ENCODE results near the gene UNC45B. TPM values are rescaled to one million over a fixed set of nuclear protein-coding genes. Genes with fewer than 3 reads are reported as not detected.

The UNC45B gene
- total and polyA plus RNA-seq, 2 of the 4 experiments (the other 2 are of a cell fraction) = not detected

GRCh38 chr17:35161281-35161761 lies 13.7 kb downstream of the UNC45B start:
- ChIA-PET POLR2A (ENCODE audit: unreplicated experiment) (interaction anchor here (0.6 kb wide), 1 partner anchor 20 kb away, joined by 8 read pairs; no protein-coding TSS in a partner anchor), CTCF (no interaction called here)
- H4K20me1 ChIP-seq (ENCODE audit: insufficient read depth, low read length) = no peaks in the 10 kb centered on the region
- no peak for TF ChIP-seq CTCF (conservative IDR thresholded peaks at IDR 0.05; ENCODE audit: low read depth, low read length)
- TF ChIP-seq CHD1 (IDR thresholded peaks at IDR 0.05; ENCODE audit: low read depth, low read length) = no peak
- TF ChIP-seq RAD21 (IDR thresholded peaks at IDR 0.05; ENCODE audit: low read length) = no peak
- no peak for TF ChIP-seq SMC3 (IDR thresholded peaks at IDR 0.05; ENCODE audit: low read depth, low read length)
- no peak for TF ChIP-seq RFX5 (IDR thresholded peaks at IDR 0.05; ENCODE audit: low read depth, low read length)
- TF ChIP-seq ELK1 (IDR thresholded peaks at IDR 0.05; ENCODE audit: borderline replicate concordance, low read depth, low read length) = no peak
- TF ChIP-seq MAZ (IDR thresholded peaks at IDR 0.05; ENCODE audit: borderline replicate concordance, low read depth, low read length) = no peak
- no peak for TF ChIP-seq CEBPB (IDR thresholded peaks at IDR 0.05; ENCODE audit: low read depth, low read length)
- no peak for TF ChIP-seq USF2 (IDR thresholded peaks at IDR 0.05; ENCODE audit: low read depth, low read length)
- no peak for TF ChIP-seq RCOR1 (IDR thresholded peaks at IDR 0.05; ENCODE audit: insufficient replicate concordance, low read length)
- TF ChIP-seq MXI1 (IDR thresholded peaks at IDR 0.05; ENCODE audit: borderline replicate concordance, low read depth, low read length) = no peak
- no peak overlapping the region for H3K4ac ChIP-seq (ENCODE audit: low read depth, low read length)
- no peak overlapping the region for H3K9ac ChIP-seq (ENCODE audit: low read depth, low read length)
- H3K4me2 ChIP-seq (ENCODE audit: low read depth, low read length) = no peak overlapping the region
- no peaks in the 10 kb centered on the region for H3K79me1 ChIP-seq (ENCODE audit: low read depth in 1 of 2, low read length in 2 of 2)
- no peak overlapping the region for H3K18ac ChIP-seq (ENCODE audit: low read depth, low read length)
- no TSS peak for BruUV-seq (replicated peaks)
- dilution Hi-C loops (cut with HindIII; ENCODE audit: low sequenced_read_pairs, unreplicated experiment) = no loop called here
- no peak overlapping the region for H4K91ac ChIP-seq (ENCODE audit: insufficient read depth, low read depth, low read length)
- no peak overlapping the region for H3K4me3 ChIP-seq (ENCODE audit: insufficient read depth, low read depth, low read length)
- H3K14ac ChIP-seq (replicated peaks; ENCODE audit: low read depth, low read length) = no peak overlapping the region
- H3K27ac ChIP-seq (ENCODE audit: insufficient read depth, low read length) = no peak overlapping the region
- no peak overlapping the region for H4K5ac ChIP-seq (ENCODE audit: low read depth, low read length)
- H2AFZ ChIP-seq (replicated peaks; ENCODE audit: low read length, poor library complexity) = no peak overlapping the region
- H2AK5ac ChIP-seq (ENCODE audit: low read depth, low read length) = no peak overlapping the region
- no peak overlapping the region for H2BK15ac ChIP-seq (ENCODE audit: low read depth, low read length)
- in situ Hi-C loops (cut with MboI; ENCODE audit: low sequenced_read_pairs) = no loop called here
- 28% methylated on average over 2 of the region's 3 CpGs; no CpG with 5 or more reads in 1 of the 2 experiments for WGBS, 2 experiments (ENCODE audit: extremely low coverage in 2 of 2, insufficient read length in 1 of 2)
- H3K9me3 ChIP-seq (ENCODE audit: control insufficient read depth, insufficient read depth, low read length) = no peaks in the 10 kb centered on the region
- H3K36me3 ChIP-seq (ENCODE audit: control insufficient read depth, insufficient read depth, low read length) = no peaks in the 10 kb centered on the region
- intact Hi-C loops (cut with micrococcal nuclease) = no loop called here
- H3K56ac ChIP-seq (ENCODE audit: extremely low read depth, insufficient read depth, low read length) = no peak overlapping the region
- H3K9me1 ChIP-seq (ENCODE audit: insufficient read depth, low read length) = no peaks in the 10 kb centered on the region
- H3K27me3 ChIP-seq (ENCODE audit: control insufficient read depth, insufficient read depth, low read length) = peaks cover 28% of the 10 kb centered on the region
- H3K23ac ChIP-seq (ENCODE audit: low read depth, low read length) = no peak overlapping the region
- no peak overlapping the region for H2BK20ac ChIP-seq (ENCODE audit: low read depth, low read length)
- no peak overlapping the region for H2AK9ac ChIP-seq (replicated peaks; ENCODE audit: low read depth, low read length, poor library complexity)
- H2BK120ac ChIP-seq (ENCODE audit: low read depth, low read length) = no peak overlapping the region
- ATAC-seq (ENCODE audit: low read depth) (no peak), DNase-seq (no peak)
- no peak overlapping the region for H2BK5ac ChIP-seq (ENCODE audit: low read depth, low read length, poor library complexity, severe bottlenecking)
- H4K8ac ChIP-seq (ENCODE audit: low read depth in 2 of 2, low read length in 2 of 2) = no peak overlapping the region
- no peaks in the 10 kb centered on the region for H3K4me1 ChIP-seq (ENCODE audit: control insufficient read depth, insufficient read depth, low read length)

Data from IMR-90 (cell line).